ENCODE results near the gene POLDIP3.
"Not testable (repeated sequence)": the region's sequence is repeated elsewhere in the genome, so short reads cannot be mapped to it uniquely, and the experiment has no call there.

Gene POLDIP3

DNA sequence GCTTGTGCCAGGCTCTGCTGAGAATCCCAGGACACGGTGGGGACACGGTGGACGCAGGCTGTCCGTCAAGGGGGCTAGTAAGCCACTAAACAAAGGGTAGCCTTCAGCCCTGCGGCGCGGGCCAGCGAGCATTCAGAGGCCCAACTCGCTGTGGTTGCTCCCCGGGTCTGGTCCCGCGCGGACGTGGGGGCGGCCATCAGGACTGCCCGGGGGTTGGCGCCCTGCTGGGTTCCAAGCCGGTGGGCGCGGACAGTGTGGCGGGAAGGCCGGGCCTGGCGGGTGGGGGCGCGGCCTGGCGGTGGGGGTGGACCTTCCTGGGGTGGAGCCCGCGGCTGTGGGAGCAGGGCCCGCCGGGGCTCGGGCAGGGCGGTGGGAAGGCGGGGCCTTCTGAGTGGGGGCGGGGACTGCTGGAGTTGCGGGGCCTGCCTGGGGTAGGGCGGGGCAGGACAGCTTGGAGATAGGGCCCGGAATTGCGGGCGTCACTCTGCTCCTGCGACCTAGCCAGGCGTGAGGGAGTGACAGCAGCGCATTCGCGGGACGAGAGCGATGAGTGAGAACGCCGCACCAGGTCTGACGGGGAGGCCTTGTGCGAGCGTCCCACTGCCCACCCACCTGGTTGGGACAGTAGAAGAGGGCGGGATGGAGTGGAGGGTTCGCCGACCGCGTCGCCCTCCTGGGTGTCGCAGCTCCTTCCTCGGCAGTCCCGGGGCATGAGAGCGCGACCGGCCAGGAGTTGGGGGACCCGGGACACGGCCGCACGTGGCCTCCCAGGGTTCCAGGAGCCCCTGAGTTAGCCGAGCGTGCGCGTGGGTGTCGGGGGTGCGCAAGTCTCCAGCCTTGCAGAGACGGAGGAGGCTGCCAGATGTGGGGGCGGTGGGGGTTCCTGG is 61.0 kb downstream of the POLDIP3 start, which contains the start of gene SERHL2:
SERHL2 (plus strand) TSS at position 482 of the 887 bp plus-strand sequence; CDS start at position 547, 65 bp downstream.
- DNase-seq (ENCODE audit: low spot score), result peak; percentile 70

DNA sequence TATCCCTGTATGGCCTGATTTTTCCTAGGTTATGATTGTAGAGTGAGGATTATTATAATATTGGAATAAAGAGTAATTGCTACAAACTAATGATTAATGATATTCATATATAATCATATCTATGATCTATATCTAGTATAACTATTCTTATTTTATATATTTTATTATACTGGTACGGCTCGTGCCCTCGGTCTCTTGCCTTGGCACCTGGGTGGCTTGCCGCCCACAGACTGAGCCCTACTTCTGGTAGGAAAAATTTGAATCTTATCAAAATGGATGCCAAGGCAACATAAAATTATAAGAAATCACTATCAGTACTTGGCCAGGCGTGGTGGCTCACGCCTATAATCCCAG is 62.4 kb downstream of the POLDIP3 start:
- DNase-seq (ENCODE audit: low spot score), result not testable (repeated sequence)

DNA sequence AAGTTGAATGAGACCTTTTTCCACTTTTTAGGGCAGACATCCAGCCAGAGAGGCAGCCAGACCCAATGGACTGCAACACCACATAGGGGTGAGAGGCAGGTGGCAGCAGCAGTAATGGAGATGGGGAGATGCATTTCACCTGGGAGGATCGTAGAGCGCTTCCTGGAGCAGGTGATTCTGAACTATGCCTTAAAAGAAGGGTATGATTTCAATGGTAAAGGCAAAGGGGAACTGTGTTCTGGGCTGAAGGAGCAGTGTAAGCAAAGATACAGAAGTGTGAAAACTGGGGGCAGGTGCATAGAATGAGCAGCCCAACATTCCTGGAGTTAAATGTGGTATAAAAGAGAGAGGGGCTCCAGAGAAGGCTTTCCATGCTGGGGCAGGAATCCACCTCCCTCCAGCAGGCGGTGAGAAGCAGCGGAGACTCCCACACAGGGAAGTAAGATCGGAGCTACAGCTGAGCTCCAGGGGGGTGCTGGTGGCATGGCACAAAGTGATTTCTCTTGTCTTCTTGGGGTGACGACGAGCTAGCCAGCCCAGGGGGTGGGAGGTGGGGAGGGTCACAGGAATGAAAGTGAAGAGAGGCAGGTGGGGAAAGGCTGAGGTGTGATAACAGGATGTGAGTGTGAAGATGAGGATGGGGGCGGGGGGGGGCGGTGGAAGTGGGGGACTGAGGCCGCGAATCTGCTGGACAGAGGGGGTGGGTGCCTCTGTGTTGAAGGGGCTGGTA is 65.2 kb downstream of the POLDIP3 start:
- DNase-seq (ENCODE audit: low spot score), result no peak

DNA sequence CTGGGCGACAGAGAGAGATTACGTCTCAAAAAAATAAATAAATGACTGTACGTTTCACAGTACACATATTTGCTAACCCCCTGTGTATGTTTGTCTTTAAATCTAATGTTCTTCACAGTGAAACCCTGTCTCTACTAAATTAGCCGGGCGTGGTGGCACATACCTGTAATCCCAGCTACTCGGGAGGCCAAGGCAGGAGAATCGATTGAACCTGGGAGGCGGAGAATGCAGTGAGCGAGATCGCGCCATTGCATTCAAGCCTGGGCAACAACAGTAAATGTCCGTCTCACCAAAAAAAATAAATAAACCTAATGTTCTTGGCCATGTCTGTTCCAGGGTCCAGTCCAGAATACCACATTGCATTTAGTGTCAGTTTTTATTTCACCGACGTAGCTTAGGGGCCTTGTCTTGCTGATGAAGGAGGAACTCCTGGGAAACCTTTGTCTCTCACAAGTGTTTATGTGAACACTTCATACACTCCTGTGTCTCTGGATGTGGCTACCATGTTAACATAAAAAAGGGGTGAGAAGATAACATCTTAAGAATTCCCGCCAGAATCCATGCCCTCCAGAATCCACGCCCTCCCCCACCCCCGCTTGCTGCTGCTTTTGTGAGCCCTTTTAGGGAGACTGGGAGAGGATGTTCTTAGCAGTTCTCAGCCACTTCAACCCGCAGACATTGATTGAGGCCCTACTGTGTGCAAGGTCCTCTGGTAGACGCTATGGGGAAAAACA is 65.9 kb downstream of the POLDIP3 start:
- DNase-seq (ENCODE audit: low spot score), result no peak

DNA sequence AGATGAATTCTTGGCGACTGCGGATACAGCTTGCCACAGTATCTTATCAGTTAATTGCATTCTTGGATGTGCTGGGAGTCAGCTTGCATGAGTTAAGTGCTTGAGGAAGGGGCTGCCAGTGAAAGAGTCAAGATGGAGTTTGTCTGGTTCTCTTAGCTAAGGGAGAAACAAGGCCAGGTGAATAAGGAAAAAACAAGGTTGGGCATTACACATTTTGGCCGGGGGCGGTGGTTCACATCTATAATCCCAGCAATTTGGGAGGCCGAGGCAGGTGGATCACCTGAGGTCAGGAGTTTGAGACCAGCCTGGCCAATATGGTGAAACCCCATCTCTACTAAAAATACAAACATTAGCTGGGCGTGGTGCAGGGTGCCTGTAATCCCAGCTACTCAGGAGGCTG is 66.6 kb downstream of the POLDIP3 start:
- not testable (repeated sequence) for DNase-seq (ENCODE audit: low spot score)

DNA sequence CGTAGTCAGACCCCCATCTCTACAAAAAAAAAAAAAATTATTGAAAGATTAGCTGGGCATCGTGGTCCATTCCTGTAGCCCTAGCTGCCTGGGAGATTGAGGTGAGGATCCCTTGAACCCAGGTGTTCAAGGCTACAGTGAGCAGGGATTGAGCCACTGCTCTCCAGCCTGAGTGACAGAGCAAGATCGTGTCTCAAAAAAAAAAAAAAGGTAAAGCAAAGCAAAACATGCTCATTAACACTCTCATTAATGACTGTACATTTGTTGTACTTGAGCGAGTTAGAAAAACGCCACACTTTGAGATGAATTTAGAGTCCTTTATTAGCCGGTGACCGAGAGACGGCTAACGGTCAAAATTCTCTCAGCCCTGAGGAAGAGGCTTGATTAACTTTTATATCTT is 67.1 kb downstream of the POLDIP3 start:
- no peak for DNase-seq (ENCODE audit: low spot score)

DNA sequence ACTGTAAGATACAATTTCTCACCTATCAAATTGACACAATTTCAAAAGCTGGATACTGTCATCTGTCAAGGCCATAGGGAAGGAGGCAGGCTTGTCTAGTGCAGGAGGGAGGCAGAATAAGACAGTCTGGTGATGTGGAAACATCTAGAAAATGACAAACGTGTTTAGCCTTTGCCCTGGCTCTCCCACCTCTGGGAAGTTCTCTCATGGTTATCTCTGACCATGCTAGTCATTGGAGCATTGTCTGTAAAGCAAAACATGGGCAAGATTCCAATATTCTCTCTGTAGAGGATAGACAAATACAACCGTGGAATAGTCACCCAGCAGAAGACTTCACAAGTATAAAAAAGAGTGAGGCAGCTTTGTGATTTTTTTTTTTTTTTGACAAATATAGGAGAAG is 70.0 kb downstream of the POLDIP3 start:
- no peak for DNase-seq (ENCODE audit: low spot score)

DNA sequence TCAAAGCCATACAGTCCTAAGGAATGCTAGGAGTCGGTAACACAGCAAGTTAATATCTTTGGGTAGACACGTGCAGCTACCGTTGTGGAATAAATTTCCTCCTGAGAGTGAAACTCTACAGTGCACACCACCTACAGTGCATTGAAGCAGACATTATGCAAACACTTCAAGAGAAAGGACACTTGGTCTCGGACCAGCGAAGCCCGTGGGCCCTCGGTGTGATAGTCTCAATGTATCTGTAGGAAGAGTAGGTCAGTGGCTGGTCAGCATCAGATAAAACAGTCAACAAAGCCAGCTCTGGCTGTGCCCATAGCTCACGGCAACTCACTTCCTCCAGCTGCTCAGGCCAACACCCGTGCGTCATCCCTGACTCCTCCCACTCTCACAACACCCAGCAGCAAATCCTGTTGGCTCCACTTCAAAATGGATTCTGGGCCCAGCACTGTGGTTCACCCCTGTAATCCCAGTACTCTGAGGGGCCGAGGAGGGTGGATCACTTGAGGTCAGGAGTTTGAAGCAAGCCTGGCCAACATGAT is 75.4 kb downstream of the POLDIP3 start:
- not testable (repeated sequence) for DNase-seq (ENCODE audit: low spot score)

DNA sequence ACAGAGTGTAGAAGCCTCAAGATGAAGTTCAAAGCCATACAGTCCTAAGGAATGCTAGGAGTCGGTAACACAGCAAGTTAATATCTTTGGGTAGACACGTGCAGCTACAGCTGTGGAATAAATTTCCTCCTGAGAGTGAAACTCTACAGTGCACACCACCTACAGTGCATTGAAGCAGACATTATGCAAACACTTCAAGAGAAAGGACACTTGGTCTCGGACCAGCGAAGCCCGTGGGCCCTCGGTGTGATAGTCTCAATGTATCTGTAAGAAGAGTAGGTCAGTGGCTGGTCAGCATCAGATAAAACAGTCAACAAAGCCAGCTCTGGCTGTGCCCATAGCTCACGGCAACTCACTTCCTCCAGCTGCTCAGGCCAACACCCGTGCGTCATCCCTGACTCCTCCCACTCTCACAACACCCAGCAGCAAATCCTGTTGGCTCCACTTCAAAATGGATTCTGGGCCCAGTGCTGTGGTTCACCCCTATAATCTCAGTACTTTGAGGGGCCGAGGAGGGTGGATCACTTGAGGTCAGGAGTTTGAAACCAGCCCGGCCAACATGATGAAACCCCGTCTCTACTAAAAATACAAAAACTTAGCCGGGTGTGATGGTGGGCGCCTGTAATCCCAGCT is 77.4 kb downstream of the POLDIP3 start:
- DNase-seq (ENCODE audit: low spot score), result not testable (repeated sequence)

DNA sequence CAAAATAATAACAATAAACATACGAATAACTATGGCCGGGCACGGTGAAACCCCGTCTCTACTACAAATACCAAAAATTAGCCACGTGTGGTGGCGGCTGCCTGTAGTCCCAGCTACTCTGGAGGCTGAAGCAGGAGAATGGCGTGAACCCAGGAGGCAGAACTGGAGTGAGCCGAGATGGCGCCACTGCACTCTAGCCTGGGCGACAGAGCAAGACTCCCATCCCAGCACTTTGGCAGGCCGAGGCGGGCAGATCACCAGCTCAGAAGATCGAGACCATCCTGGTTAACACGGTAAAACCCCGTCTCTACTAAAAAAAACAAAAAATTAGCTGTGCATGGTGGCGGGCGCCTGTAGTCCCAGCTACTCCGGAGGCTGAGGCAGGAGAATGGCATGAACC is 78.0 kb downstream of the POLDIP3 start:
- DNase-seq (ENCODE audit: low spot score), result not testable (repeated sequence)

DNA sequence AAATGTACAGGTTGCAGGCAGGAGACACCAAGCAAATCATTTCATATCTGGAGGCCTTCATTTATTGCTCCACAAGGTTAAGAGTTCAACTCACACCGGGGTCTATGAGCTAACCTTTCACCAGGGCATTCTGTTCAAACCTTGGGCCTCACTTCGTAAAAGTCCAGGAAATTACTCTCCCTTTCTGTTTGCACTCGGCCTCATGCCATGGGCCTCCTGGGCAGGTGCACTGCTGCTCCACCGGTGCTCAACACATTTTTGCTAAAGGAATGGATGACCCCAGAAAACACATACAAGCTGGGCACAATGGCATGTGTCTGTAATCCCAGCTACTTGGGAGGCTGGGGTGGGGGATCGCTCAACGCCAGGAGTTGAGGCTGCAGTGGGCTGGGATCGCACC is 78.5 kb downstream of the POLDIP3 start:
- no peak for DNase-seq (ENCODE audit: low spot score)

DNA sequence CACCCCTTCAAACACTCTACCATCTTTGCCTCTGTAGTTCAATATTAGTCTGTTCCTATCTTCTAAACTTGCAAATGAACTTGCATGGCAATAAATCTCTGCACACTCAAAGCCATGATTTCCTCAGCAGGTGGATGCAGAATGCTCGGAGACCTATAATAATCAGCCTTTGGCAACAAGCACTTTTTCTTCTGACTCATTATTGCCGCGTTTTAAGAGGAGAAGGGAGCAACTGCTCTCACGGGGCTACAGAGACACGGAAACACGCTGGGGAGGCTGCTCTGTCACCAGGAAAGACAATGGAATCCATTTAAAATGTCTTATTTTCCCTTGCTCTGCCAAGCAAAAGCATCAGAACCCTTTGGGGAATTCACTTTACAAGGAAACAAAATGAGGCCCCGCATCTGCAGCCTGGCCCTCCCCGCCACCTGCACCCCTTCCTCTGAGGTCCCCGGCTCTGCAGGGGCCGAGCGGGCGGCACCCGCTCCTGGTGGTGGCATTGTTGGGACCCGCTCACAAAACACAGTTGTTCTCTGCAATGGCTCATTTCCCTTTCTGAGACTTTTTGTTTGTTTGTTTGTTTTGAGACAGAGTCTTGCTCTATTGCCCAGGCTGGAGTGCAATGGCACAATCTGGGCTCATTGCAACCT is 79.5 kb downstream of the POLDIP3 start:
- DNase-seq (ENCODE audit: low spot score), result not testable (repeated sequence)
